HepG2 (cell line): ENCODE results near the gene PTPRD. TPM values are rescaled to one million over a fixed set of nuclear protein-coding genes. Genes with fewer than 3 reads are reported as not detected.

Experiments used
- ARNTL ChIP-seq: sonication (generic); formaldehyde crosslinking; IDR thresholded peaks from 2 replicates; pipeline ENCODE4 v1.4.0; 2020; ENCODE audit warnings: mild to moderate bottlenecking, missing genetic modification reagents
- GLI4 ChIP-seq: sonication (generic); formaldehyde crosslinking; IDR thresholded peaks from 2 replicates; pipeline ENCODE4 v1.5.1; 2020; ENCODE audit warnings: missing genetic modification reagents, mild to moderate bottlenecking, moderate library complexity, borderline replicate concordance
- ISX ChIP-seq: sonication (generic); formaldehyde crosslinking; conservative IDR thresholded peaks from 2 replicates; pipeline ENCODE4 v1.5.0; 2020; ENCODE audit warnings: missing genetic modification reagents
- NCOA2 ChIP-seq: sonication (generic); formaldehyde crosslinking; IDR thresholded peaks from 2 replicates; pipeline ENCODE4 v1.8.0; 2022; ENCODE audit warnings: inconsistent platforms
- RAD51 ChIP-seq: fragments of 450-650 bp; IDR thresholded peaks from 2 replicates; pipeline ENCODE4 v1.6.1; 2016; ENCODE audit warnings: borderline replicate concordance
- REL ChIP-seq: sonication (generic); formaldehyde crosslinking; conservative IDR thresholded peaks from 2 replicates; pipeline ENCODE4 v1.8.0; 2022; ENCODE audit warnings: mild to moderate bottlenecking, missing genetic modification reagents, moderate library complexity
- SMC3 ChIP-seq: IDR thresholded peaks from 2 replicates; pipeline ENCODE4 v1.6.1; 2011; ENCODE audit warnings: low read length, improper control_type of control experiment
- SNAI1 ChIP-seq: sonication (generic); formaldehyde crosslinking; IDR thresholded peaks from 2 replicates; pipeline ENCODE4 v1.5.0; 2020; ENCODE audit warnings: mild to moderate bottlenecking, missing genetic modification reagents, borderline replicate concordance
- SP1 ChIP-seq, 2 experiments: fragments of 450-650 bp in 1 of 2; sonication (generic) in 1 of 2; formaldehyde crosslinking in 1 of 2; IDR thresholded peaks; 2 replicates each; pipeline versions ENCODE4 v1.4.0 to v1.6.1; 2016 to 2020; ENCODE audit warnings: missing genetic modification reagents in 1 of 2
- STAG1 ChIP-seq: sonication (generic); formaldehyde crosslinking; IDR thresholded peaks from 2 replicates; pipeline ENCODE4 v1.4.0; 2020; ENCODE audit warnings: missing genetic modification reagents
- ZNF3 ChIP-seq: IDR thresholded peaks from 2 replicates; pipeline ENCODE4 v1.7.0; 2017; ENCODE audit warnings: inconsistent platforms
- ZNF766 ChIP-seq: sonication (generic); formaldehyde crosslinking; IDR thresholded peaks from 2 replicates; pipeline ENCODE4 v1.5.0; 2020; ENCODE audit warnings: missing genetic modification reagents, borderline replicate concordance
- polyA plus RNA-seq, 8 experiments: library from polyadenylated mRNA; depleted of rRNA in 3 of 8; stranded (reverse) in 7 of 8; unstranded in 1 of 8; fragments of >200 nt; fragmentation: Illumina TruSeq in 4 of 8; extraction: Trizol in 4 of 8; gene quantifications; 2 replicates each; pipeline versions ENCODE4 v1.2.1 to v1.2.3, GENCODE V29; 2011 to 2016; ENCODE audit warnings: low read depth in 4 of 8, missing spikeins in 1 of 8, mixed read lengths in 1 of 8; ENCODE audit not compliant: insufficient read depth in 1 of 8
- total RNA-seq, 5 experiments: library from RNA; depleted of rRNA; stranded (reverse); fragments of >200 nt; fragmentation: Illumina TruSeq; extraction: Trizol; gene quantifications; 2 replicates each; pipeline ENCODE4 v1.2.3, GENCODE V29; 2016; ENCODE audit warnings: low read depth in 1 of 5
- TF ChIP-seq, protein P1 (sequence below): sonication (generic); formaldehyde crosslinking; IDR thresholded peaks from 2 replicates; pipeline ENCODE4 v1.5.0; 2020; ENCODE audit warnings: mild to moderate bottlenecking, missing genetic modification reagents, moderate library complexity
- TF ChIP-seq, protein P2 (sequence below): IDR thresholded peaks from 2 replicates; pipeline ENCODE4 v1.6.1; 2016; ENCODE audit warnings: missing biosample characterization, missing genetic modification reagents, low read depth
- TF ChIP-seq, protein P3 (sequence below): sonication (generic); formaldehyde crosslinking; IDR thresholded peaks from 2 replicates; pipeline ENCODE4 v1.8.0; 2022; ENCODE audit warnings: mild to moderate bottlenecking, missing genetic modification reagents, moderate library complexity

PTPRD gene
- total and polyA plus RNA-seq, 2 of the 13 experiments (the other 11 are each of a cell fraction or from before 2014, with no cell fraction given) = 0.05 TPM; not detected in 1

DNA sequence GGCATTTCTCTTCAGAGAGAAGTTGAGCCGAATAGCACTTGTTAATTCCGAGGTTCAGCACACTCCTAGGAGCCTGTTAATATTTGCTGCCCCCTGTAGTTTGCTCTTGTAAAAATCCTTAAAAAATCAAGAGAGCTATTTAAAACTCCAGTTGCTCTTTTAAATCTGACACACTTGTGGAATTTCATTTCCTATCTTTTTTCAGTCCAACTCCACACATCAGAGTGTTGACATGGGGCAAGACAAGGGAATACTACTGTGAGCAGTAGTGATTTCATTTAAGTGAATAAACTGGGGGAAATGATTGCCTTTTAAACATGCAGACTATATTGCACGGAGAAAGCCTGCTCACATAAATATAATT lies 1717.0 kb downstream of the PTPRD start (continued):
- TF ChIP-seq, protein P1, sequence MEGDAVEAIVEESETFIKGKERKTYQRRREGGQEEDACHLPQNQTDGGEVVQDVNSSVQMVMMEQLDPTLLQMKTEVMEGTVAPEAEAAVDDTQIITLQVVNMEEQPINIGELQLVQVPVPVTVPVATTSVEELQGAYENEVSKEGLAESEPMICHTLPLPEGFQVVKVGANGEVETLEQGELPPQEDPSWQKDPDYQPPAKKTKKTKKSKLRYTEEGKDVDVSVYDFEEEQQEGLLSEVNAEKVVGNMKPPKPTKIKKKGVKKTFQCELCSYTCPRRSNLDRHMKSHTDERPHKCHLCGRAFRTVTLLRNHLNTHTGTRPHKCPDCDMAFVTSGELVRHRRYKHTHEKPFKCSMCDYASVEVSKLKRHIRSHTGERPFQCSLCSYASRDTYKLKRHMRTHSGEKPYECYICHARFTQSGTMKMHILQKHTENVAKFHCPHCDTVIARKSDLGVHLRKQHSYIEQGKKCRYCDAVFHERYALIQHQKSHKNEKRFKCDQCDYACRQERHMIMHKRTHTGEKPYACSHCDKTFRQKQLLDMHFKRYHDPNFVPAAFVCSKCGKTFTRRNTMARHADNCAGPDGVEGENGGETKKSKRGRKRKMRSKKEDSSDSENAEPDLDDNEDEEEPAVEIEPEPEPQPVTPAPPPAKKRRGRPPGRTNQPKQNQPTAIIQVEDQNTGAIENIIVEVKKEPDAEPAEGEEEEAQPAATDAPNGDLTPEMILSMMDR (CRISPR knock-in tag) = peak; percentile 47
- TF ChIP-seq ISX (CRISPR knock-in tag) (no peak), ZNF3 (CRISPR knock-in tag) (no peak), GLI4 (CRISPR knock-in tag) (no peak), STAG1 (peak; percentile 68), REL (no peak), NCOA2 (CRISPR knock-in tag) (no peak), SNAI1 (no peak), SMC3 (peak; percentile 52; the same call in 1 of the 2 replicates), SP1 (IDR thresholded peaks at IDR 0.05) (no peak), SP1 (CRISPR knock-in tag; IDR thresholded peaks at IDR 0.05) (no peak), RAD51 (no peak), ZNF766 (CRISPR knock-in tag) (no peak), ARNTL (CRISPR knock-in tag) (no peak)
- TF ChIP-seq, protein P2, sequence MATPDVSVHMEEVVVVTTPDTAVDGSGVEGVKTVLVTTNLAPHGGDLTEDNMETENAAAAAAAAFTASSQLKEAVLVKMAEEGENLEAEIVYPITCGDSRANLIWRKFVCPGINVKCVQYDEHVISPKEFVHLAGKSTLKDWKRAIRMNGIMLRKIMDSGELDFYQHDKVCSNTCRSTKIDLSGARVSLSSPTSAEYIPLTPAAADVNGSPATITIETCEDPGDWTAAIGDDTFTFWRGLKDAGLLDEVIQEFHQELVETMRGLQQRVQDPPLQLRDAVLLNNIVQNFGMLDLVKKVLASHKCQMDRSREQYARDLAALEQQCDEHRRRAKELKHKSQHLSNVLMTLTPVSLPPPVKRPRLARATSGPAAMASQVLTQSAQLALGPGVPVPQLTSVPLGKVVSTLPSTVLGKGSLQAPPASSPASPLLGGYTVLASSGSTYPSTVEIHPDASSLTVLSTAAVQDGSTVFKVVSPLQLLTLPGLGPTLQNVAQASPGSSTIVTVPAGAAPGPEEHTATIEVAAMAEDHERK (CRISPR knock-in tag) = no peak
- TF ChIP-seq, protein P3, sequence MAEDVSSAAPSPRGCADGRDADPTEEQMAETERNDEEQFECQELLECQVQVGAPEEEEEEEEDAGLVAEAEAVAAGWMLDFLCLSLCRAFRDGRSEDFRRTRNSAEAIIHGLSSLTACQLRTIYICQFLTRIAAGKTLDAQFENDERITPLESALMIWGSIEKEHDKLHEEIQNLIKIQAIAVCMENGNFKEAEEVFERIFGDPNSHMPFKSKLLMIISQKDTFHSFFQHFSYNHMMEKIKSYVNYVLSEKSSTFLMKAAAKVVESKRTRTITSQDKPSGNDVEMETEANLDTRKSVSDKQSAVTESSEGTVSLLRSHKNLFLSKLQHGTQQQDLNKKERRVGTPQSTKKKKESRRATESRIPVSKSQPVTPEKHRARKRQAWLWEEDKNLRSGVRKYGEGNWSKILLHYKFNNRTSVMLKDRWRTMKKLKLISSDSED (CRISPR knock-in tag) = no peak
- TF ChIP-seq, all 625 proteins: peak for 3
